Measurements from ENCODE around the gene KCNH1.
"Not testable (repeated sequence)": the region's sequence is repeated elsewhere in the genome, so short reads cannot be mapped to it uniquely, and the experiment has no call there.

The KCNH1 gene

GRCh38 chr1:211009944-211010343, 124.0 kb downstream of the KCNH1 start:
- no peak overlapping the region for H3K4me3 Mint-ChIP-seq
- H3K27me3 Mint-ChIP-seq: peaks cover 10 to 20% of the 10 kb centered on the region in 2 donors
- no peaks in the 10 kb centered on the region for H3K36me3 Mint-ChIP-seq
- ATAC-seq (replicated peaks) (no peak), DNase-seq (no peak)
- H3K9me3 Mint-ChIP-seq: peaks cover 0 to 2% of the 10 kb centered on the region in 2 donors
- no peaks in the 10 kb centered on the region for H3K4me1 Mint-ChIP-seq
- H3K27ac Mint-ChIP-seq: no peak overlapping the region

- Mint-ChIP-seq H3K27ac (no peak overlapping the region), H3K4me1 (no peaks in the 10 kb centered on the region), H3K4me3 (no peak overlapping the region), H3K9me3 (peaks cover 0 to 2% of the 10 kb centered on the region in 2 donors), H3K36me3 (no peaks in the 10 kb centered on the region), H3K27me3 (peaks cover 11 to 13% of the 10 kb centered on the region in 2 donors)
- no peak for ATAC-seq (replicated peaks)
- no peak for DNase-seq
Observed at GRCh38 chr1:211007830-211008229, 126.1 kb downstream of the KCNH1 start.

GRCh38 chr1:210995931-210996330, 138.0 kb downstream of the KCNH1 start:
- H3K27me3 Mint-ChIP-seq: peaks cover 17 to 24% of the 10 kb centered on the region in 2 donors
- DNase-seq; H3K4me1 Mint-ChIP-seq; H3K36me3 Mint-ChIP-seq; H3K4me3 Mint-ChIP-seq; H3K27ac Mint-ChIP-seq; ATAC-seq (replicated peaks); H3K9me3 Mint-ChIP-seq: not testable (repeated sequence)

GRCh38 chr1:210992837-210993236, 141.1 kb downstream of the KCNH1 start:
- Mint-ChIP-seq H3K9me3 (no peaks in the 10 kb centered on the region), H3K27me3 (peaks cover 11 to 31% of the 10 kb centered on the region in 2 donors), H3K27ac (no peak overlapping the region), H3K36me3 (no peaks in the 10 kb centered on the region), H3K4me1 (peaks cover 0 to 5% of the 10 kb centered on the region in 2 donors), H3K4me3 (no peak overlapping the region)
- DNase-seq: no peak
- no peak for ATAC-seq (replicated peaks)

- Mint-ChIP-seq H3K9me3 (peaks cover 7 to 10% of the 10 kb centered on the region in 2 donors), H3K27me3 (peaks cover 12 to 29% of the 10 kb centered on the region in 2 donors)
- ATAC-seq (replicated peaks): no peak
Observed at GRCh38 chr1:210989905-210990304, 144.0 kb downstream of the KCNH1 start.

GRCh38 chr1:210981490-210981889, 152.5 kb downstream of the KCNH1 start:
- Mint-ChIP-seq H3K4me1 (no peaks in the 10 kb centered on the region), H3K9me3 (peaks cover 8 to 13% of the 10 kb centered on the region in 2 donors), H3K27ac (no peak overlapping the region), H3K27me3 (peaks cover 0 to 5% of the 10 kb centered on the region in 2 donors), H3K36me3 (no peaks in the 10 kb centered on the region), H3K4me3 (no peak overlapping the region)
- ATAC-seq (replicated peaks) (no peak), DNase-seq (no peak)

More at GRCh38 chr1:210989905-210990304, 144.0 kb downstream of the KCNH1 start:
- H3K27ac Mint-ChIP-seq: no peak overlapping the region
- H3K36me3 Mint-ChIP-seq: no peaks in the 10 kb centered on the region
- no peak for DNase-seq
- H3K4me3 Mint-ChIP-seq: no peak overlapping the region
- peaks cover 0 to 5% of the 10 kb centered on the region in 2 donors for H3K4me1 Mint-ChIP-seq

- no peak for DNase-seq
- Mint-ChIP-seq H3K27me3 (no peaks in the 10 kb centered on the region), H3K36me3 (no peaks in the 10 kb centered on the region), H3K9me3 (peaks cover 4 to 9% of the 10 kb centered on the region in 2 donors), H3K27ac (no peak overlapping the region), H3K4me3 (no peak overlapping the region), H3K4me1 (no peaks in the 10 kb centered on the region)
- no peak for ATAC-seq (replicated peaks)
Observed at GRCh38 chr1:210980082-210980481, 153.9 kb downstream of the KCNH1 start.

- H3K27ac Mint-ChIP-seq: no peak overlapping the region
- H3K4me1 Mint-ChIP-seq: no peaks in the 10 kb centered on the region
- no peaks in the 10 kb centered on the region for H3K36me3 Mint-ChIP-seq
- no peak overlapping the region for H3K4me3 Mint-ChIP-seq
- DNase-seq (no peak), ATAC-seq (replicated peaks) (no peak)
- H3K27me3 Mint-ChIP-seq: no peaks in the 10 kb centered on the region
- H3K9me3 Mint-ChIP-seq: peaks cover 0 to 8% of the 10 kb centered on the region in 2 donors
Observed at GRCh38 chr1:210978974-210979354, 155.0 kb downstream of the KCNH1 start.

- no peaks in the 10 kb centered on the region for H3K27me3 Mint-ChIP-seq
- H3K4me1 Mint-ChIP-seq: no peaks in the 10 kb centered on the region
- H3K36me3 Mint-ChIP-seq: no peaks in the 10 kb centered on the region
- H3K9me3 Mint-ChIP-seq: peaks cover 0 to 8% of the 10 kb centered on the region in 2 donors
- no peak overlapping the region for H3K27ac Mint-ChIP-seq
- no peak overlapping the region for H3K4me3 Mint-ChIP-seq
- no peak for ATAC-seq (replicated peaks)
- DNase-seq: no peak
Observed at GRCh38 chr1:210978316-210978973, 155.5 kb downstream of the KCNH1 start.

GRCh38 chr1:210951279-210951678, 182.7 kb downstream of the KCNH1 start:
- Mint-ChIP-seq H3K27me3 (peaks cover 0 to 5% of the 10 kb centered on the region in 2 donors), H3K27ac (no peak overlapping the region), H3K9me3 (peaks cover 0 to 4% of the 10 kb centered on the region in 2 donors)

GRCh38 chr1:210949940-210950546, 183.9 kb downstream of the KCNH1 start:
- not testable (repeated sequence) for H3K9me3 Mint-ChIP-seq, H3K27me3 Mint-ChIP-seq, H3K4me1 Mint-ChIP-seq, H3K36me3 Mint-ChIP-seq, H3K4me3 Mint-ChIP-seq, H3K27ac Mint-ChIP-seq
- DNase-seq (peak; percentile 21), ATAC-seq (replicated peaks) (peak in 1 of 2 donors; percentile 45)

More at GRCh38 chr1:210951279-210951678, 182.7 kb downstream of the KCNH1 start:
- Mint-ChIP-seq H3K4me3 (no peak overlapping the region), H3K36me3 (no peaks in the 10 kb centered on the region), H3K4me1 (no peaks in the 10 kb centered on the region)
- DNase-seq (no peak), ATAC-seq (replicated peaks) (no peak)

GRCh38 chr1:210949489-210949888, 184.5 kb downstream of the KCNH1 start:
- peaks cover 0 to 10% of the 10 kb centered on the region in 2 donors for H3K27me3 Mint-ChIP-seq
- H3K27ac Mint-ChIP-seq: no peak overlapping the region
- H3K9me3 Mint-ChIP-seq: peaks cover 0 to 4% of the 10 kb centered on the region in 2 donors
- H3K36me3 Mint-ChIP-seq: no peaks in the 10 kb centered on the region
- ATAC-seq (replicated peaks): no peak
- H3K4me3 Mint-ChIP-seq: no peak overlapping the region
- H3K4me1 Mint-ChIP-seq: no peaks in the 10 kb centered on the region
- no peak for DNase-seq

- Mint-ChIP-seq H3K9me3 (peaks cover 0 to 4% of the 10 kb centered on the region in 2 donors), H3K4me1 (no peaks in the 10 kb centered on the region), H3K27ac (no peak overlapping the region), H3K36me3 (no peaks in the 10 kb centered on the region), H3K4me3 (no peak overlapping the region), H3K27me3 (peaks cover 0 to 10% of the 10 kb centered on the region in 2 donors)
- ATAC-seq (replicated peaks): no peak
- DNase-seq: no peak
Observed at GRCh38 chr1:210949039-210949438, 184.9 kb downstream of the KCNH1 start.

GRCh38 chr1:210944252-210944651, 189.7 kb downstream of the KCNH1 start:
- no peak overlapping the region for H3K4me3 Mint-ChIP-seq

GRCh38 chr1:210942513-210942912, 191.4 kb downstream of the KCNH1 start:
- DNase-seq: no peak
- H3K4me3 Mint-ChIP-seq: no peak overlapping the region
- H3K9me3 Mint-ChIP-seq: no peaks in the 10 kb centered on the region
- H3K4me1 Mint-ChIP-seq: no peaks in the 10 kb centered on the region
- no peaks in the 10 kb centered on the region for H3K36me3 Mint-ChIP-seq
- H3K27ac Mint-ChIP-seq: no peak overlapping the region
- H3K27me3 Mint-ChIP-seq: peaks cover 0 to 10% of the 10 kb centered on the region in 2 donors
- no peak for ATAC-seq (replicated peaks)

More at GRCh38 chr1:210944252-210944651, 189.7 kb downstream of the KCNH1 start:
- no peak overlapping the region for H3K27ac Mint-ChIP-seq
- peaks cover 0 to 10% of the 10 kb centered on the region in 2 donors for H3K27me3 Mint-ChIP-seq
- H3K4me1 Mint-ChIP-seq: no peaks in the 10 kb centered on the region
- no peaks in the 10 kb centered on the region for H3K9me3 Mint-ChIP-seq
- DNase-seq (no peak), ATAC-seq (replicated peaks) (no peak)
- H3K36me3 Mint-ChIP-seq: no peaks in the 10 kb centered on the region
